Astrocyte of the spinal cord (primary cell): ENCODE measurements around the gene NME2.
A peak's percentile ranks its signal among the peaks of the same experiment; 100 is the strongest.

Source experiments
- DNase-seq: peaks from one replicate; pipeline ENCODE4 v3.0.0; 2011; ENCODE audit warnings: low read depth, low spot score
- H3K4me3 ChIP-seq: 2 replicates; pipeline ENCODE4 v1.5.1; 2011; ENCODE audit warnings: low read depth, mild to moderate bottlenecking, low read length, moderate library complexity
- CTCF ChIP-seq: IDR thresholded peaks from 2 replicates; pipeline ENCODE4 v1.5.1; 2012; ENCODE audit warnings: low read depth, mild to moderate bottlenecking, low read length, inconsistent platforms
- in situ Hi-C: cut with HindIII; loops from 2 replicates; pipeline ENCODE4 v1.10.0; 2017; ENCODE audit warnings: low sequenced_read_pairs

NME2 gene

GRCh38 chr17:51153210-51154072, 12.8 kb upstream of the NME2 start, which contains the start of gene NME1:
NME1 (plus strand) TSS chr17:51153559; CDS start chr17:51155655, 2,096 bp downstream.
- in situ Hi-C loops: no loop called here
- TF ChIP-seq CTCF: peak; percentile 88
- H3K4me3 ChIP-seq: peak within 1 kb of the TSS; percentile 73
- DNase-seq: peak; percentile 99

GRCh38 chr17:51154176-51154575, 12.0 kb upstream of the NME2 start:
- peak overlapping the region; percentile 73 for H3K4me3 ChIP-seq
- TF ChIP-seq CTCF: no peak
- no peak for DNase-seq
- in situ Hi-C loops: no loop called here

GRCh38 chr17:51155416-51155815, 10.8 kb upstream of the NME2 start:
- no peak overlapping the region for H3K4me3 ChIP-seq
- in situ Hi-C loops: no loop called here
- no peak for TF ChIP-seq CTCF
- DNase-seq: no peak

- DNase-seq: no peak
- H3K4me3 ChIP-seq: no peak overlapping the region
- TF ChIP-seq CTCF: no peak
- in situ Hi-C loops: no loop called here
Observed at GRCh38 chr17:51159604-51160003, 6.6 kb upstream of the NME2 start.

- no peak for DNase-seq
- in situ Hi-C loops: no loop called here
- H3K4me3 ChIP-seq: no peak overlapping the region
- no peak for TF ChIP-seq CTCF
Observed at GRCh38 chr17:51161541-51161940, 4.7 kb upstream of the NME2 start.

- H3K4me3 ChIP-seq: no peak overlapping the region
- in situ Hi-C loops: no loop called here
- no peak for DNase-seq
- TF ChIP-seq CTCF: no peak
Observed at GRCh38 chr17:51164911-51165679, 1.1 kb upstream of the NME2 start.
